Stimulated activated CD4-positive, alpha-beta T cell treated with anti-CD3 and anti-CD28 coated beads, Interleukin-4, amount 100 ng/mL, for 24 hours (primary cell): ENCODE results near the gene ABCD3.
"Not testable (repeated sequence)": the region's sequence is repeated elsewhere in the genome, so short reads cannot be mapped to it uniquely, and the experiment has no call there.

Experiments
- DNase-seq: peaks from one replicate; pipeline ENCODE4 v3.0.0-alpha.2; 2020

The ABCD3 gene

GRCh38 chr1:94553931-94554330, 135.7 kb downstream of the ABCD3 start:
- DNase-seq = no peak

- DNase-seq = no peak
These were observed 136.4 kb downstream of the ABCD3 start for GRCh38 chr1:94554580-94554979.

GRCh38 chr1:94555091-94555490, 136.9 kb downstream of the ABCD3 start:
- no peak for DNase-seq

- no peak for DNase-seq
These were observed 141.7 kb downstream of the ABCD3 start for GRCh38 chr1:94559921-94560320.

- no peak for DNase-seq
These were observed 142.1 kb downstream of the ABCD3 start for GRCh38 chr1:94560333-94560732.

GRCh38 chr1:94562519-94563260, 144.5 kb downstream of the ABCD3 start:
- no peak for DNase-seq

GRCh38 chr1:94565901-94566300, 147.7 kb downstream of the ABCD3 start:
- DNase-seq = no peak

- DNase-seq = not testable (repeated sequence)
These were observed 148.2 kb downstream of the ABCD3 start for GRCh38 chr1:94566436-94566835.

GRCh38 chr1:94567975-94568607, 149.9 kb downstream of the ABCD3 start:
- DNase-seq = not testable (repeated sequence)
